HG03139 (cell line): ENCODE results near the gene LCORL.
"Not testable (repeated sequence)": the region's sequence is repeated elsewhere in the genome, so short reads cannot be mapped to it uniquely, and the experiment has no call there.

Experiments
- ATAC-seq: cut with Tn5 transposase; IDR thresholded peaks from one replicate; pipeline ENCODE4 v1.9.1; 2021; ENCODE audit not compliant: unreplicated experiment

Gene LCORL

DNA sequence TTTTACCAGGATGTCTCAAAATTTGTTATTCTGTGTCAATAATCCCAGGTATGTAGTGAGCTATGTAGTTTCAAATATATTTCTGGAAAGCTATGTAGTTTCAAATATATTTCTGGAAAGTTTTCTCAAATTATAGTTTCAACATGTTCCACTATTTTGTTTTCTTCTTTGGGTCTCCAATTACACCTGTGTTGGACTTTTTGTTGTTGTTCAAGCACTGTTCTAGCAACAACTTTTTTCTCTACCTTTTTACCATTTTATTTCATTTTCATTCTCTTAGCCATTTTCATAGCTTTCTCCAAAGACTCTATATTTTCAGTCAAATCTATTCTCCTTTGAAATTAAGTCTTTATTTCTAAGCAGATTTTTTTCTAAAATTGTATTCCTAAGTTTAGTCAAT is 88.4 kb downstream of the LCORL start:
- no peak for ATAC-seq

DNA sequence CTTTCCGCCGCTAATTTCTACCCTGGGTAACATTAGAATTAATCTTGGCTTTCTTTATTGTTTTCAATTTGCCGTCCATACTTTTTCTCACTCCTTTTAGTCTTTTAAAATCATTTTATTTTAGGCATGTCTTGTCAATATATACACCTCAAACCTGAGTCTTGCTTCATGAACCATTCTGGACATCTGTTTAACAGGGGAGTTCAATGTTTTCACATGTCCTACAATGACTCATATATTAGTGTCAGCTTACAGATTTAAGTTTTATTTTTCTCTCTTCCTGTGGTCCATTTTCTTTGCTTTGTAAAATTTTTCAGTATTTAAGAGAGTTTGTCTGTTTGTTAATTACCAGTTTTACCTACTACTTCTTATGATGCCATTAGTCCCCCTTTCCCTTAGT is 89.5 kb downstream of the LCORL start:
- no peak for ATAC-seq

DNA sequence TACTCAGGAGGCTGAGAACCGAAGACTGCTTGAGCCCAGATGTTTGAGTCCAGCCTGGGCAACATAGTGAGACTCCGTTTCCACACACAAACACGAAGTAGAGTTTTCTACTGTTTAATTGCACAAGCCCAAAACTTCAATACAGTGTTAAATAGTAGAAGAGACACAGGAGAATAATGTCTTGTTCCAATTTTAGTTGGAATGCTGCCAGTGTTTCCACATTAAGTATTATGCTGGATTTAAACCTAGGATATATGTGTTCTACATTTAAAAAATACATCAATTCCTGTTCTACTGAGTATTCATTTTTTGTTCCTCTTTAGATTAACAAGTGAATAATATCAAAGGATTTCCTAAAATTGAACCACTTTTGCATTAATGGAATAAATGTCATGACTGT is 91.3 kb downstream of the LCORL start:
- ATAC-seq: no peak

DNA sequence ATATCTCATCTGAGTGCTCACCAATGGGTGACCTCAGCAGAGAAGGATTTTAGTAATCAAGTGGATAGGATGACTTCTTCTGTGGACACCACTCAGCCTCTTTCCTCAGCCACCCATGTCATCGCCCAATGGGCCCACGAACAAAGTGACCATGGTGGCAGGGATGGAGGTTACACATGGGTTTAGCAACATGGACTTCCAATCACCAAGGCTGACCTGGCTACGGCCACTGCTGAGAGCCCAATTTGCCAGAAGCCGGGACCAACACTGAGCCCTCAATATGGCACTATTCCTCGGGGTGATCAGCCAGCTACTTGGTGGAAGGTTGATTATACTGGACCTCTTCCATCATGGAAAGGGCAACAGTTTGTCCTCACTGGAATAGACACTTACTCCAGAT is 97.4 kb downstream of the LCORL start:
- ATAC-seq: no peak

DNA sequence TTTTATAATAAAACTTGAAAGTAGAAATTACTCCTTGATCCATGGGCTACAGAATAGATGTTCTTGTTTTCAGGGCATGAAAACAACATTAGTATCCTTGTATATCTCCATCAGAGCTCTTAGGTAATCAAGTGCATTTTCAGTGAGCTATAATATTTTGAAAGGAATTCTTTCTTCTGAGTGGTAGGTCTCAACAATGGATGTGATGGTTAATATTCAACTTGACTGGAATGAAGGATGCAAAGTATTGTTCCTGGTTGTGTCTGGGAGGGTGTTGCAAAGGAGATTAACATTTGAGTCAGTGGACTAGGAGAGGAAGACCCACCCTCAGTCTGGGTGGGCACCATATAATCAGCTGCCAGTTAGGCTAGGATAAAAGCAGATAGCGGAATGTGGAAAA is 100.1 kb downstream of the LCORL start:
- no peak for ATAC-seq

DNA sequence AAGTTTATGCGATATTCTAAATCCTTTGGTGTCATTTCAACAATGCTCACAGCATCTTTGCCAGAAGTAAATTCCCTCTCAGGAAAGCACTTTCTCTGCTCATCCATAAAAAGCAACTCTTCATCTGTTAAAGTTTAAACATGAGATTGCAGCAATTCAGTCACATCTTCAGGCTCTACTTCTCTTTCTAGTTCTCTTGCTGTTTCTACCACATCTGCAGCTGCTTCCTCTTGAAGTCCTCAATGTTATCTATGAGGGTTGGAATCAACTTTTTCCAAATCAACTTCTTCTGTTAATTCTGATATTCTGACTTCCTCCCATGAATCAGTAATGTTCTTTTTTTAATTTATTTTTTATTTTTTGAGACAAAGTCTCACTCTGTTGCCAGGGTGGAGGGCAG is 100.9 kb downstream of the LCORL start:
- no peak for ATAC-seq

DNA sequence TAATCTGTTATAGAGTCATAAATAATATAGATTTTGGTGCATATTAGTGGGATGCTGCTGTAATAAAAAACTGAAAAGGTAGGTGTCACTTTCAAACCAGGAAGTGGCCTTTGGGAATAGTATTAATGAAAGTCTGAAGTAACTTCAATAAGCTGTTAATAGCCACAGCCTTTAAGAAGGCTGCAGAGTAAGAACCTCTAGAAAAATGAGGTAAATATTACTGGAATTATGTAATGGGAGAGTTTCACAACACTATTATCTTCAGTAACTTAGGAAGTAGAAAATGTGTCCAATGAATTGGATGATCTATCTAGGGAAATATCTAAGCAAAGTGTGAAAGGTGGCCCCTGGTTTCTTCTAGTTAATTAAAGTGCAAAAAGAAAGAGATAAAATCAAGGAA is 106.1 kb downstream of the LCORL start:
- ATAC-seq: no peak

DNA sequence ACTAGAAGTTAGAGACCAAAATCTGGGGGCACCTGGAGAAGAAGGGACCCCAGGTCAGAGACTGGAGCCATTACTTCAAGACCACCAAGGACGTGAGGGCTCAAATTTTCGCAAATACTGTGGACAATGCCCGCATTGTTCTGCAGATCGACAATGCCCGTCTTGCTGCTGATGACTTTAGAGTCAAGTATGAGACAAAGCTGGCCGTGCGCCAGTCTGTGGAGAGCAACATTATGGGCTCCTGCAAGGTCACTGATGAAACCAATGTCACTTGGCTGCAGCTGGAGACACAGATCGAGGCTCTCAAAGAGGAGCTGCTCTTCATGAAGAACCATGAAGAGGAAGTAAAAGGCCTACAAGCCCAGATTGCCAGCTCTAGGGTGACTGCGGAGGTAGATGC is 109.5 kb downstream of the LCORL start:
- ATAC-seq: no peak

DNA sequence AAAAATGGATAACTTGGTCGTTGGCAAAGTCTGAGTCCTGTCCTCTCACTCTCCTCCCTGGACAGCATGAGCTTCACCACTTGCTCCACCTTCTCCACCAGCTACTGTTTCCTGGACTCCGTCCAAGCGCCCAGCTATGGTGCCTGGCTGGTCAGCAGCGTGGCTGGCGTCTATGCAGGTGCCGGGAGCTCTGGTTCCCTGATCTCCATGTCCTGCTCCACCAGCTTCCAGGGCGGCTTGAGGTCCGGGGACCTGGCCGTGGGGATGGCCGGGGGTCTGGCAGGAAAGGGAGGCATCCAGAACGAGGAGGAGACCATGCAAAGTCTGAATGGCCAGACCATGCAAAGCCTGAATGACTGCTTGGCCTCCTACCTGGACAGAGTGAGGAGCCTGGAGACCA is 109.9 kb downstream of the LCORL start:
- ATAC-seq: no peak

DNA sequence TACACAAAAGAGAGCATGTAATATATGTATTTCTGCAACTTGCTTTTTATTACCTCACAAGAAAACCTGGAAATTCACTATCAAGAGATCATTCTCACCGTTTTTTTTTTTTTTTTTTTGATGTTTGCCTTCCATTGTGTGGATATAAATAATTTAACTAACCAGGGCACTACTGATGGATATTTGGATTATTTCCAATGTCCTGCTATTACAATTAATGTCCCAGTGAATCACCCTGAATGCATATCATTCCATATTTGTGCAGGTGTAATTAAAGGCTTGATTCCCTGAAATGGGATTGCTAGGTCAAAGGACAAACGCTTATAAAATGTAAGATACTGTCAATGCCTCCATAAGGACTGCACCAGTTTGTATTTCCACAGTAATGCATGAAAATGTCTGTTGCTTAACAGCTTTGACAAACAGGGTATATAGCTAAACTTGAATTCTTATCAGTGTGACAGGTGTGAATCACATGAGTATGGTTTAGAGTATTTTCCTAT is 123.0 kb downstream of the LCORL start:
- ATAC-seq: no peak

DNA sequence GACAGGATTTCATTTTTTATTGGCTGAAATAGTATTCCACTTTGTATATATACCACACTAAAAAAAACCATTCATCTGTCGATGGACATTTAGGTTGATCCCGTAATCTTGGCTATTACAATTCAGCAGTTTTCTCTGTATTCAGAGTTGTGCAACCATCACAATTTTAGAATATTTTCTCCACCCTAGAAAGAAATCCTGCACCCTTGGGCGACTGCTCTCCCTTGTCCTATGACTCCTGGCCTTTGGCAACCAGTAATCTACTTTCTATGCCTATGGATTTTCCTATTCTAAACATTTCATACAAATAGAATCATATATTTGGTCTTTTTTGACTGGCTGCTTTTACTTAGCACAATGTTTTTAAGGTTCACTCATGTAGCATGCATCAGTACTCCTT is 126.1 kb downstream of the LCORL start:
- ATAC-seq: no peak

DNA sequence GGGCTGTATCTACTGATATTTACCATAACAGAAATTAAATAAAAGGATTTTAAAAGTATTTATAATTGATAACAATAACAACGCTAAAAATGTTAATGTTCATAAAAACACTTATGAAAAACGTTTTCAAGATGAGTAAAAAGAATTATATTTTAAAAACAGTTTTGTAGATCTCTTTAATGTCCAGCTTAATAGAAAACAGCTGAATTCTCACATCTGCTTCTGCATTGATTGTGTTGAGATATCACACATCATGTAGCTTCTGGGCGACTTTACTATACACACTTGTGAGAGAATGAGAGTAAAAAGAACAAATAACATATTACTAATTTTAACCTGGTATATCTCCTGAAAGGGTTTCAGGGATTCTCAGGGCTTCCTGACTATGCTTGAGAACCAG is 127.1 kb downstream of the LCORL start:
- ATAC-seq: no peak

DNA sequence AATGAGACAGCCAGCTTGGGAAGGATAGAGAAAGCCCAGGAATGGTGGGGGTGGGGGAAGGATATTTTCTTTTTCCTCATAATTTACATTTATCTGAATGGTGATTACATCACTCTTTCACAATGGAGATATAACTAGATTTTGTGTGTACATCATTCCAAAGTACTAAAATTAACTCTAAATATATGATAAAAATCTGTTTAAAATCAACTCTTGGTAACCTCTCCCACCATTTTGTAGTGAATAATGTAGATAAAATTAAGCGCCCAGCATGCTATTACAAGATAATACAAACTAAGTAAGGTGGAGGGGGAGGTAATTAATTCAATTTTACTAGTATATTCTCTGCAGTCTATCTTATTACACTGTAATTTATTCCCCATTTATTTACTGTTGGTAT is 131.9 kb downstream of the LCORL start:
- ATAC-seq: no peak

DNA sequence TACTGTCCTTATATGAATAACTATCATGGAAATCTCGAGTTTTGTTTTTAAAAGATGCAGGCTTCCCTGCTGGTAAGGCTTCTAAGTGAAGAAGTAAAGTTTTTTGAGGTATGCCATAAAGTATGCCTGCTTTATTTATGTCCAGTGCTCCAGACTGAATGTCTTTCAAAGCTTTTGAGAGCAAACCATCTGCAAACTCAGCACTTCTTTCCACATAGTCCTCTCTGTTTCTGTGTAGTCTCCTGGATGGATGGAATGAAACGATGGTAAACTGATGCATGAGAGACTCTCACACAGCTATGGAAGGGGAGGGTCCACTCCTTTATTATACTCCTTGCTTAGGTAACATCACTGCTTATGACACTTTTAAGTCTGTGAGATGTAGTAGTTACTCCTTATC is 137.0 kb downstream of the LCORL start:
- no peak for ATAC-seq

DNA sequence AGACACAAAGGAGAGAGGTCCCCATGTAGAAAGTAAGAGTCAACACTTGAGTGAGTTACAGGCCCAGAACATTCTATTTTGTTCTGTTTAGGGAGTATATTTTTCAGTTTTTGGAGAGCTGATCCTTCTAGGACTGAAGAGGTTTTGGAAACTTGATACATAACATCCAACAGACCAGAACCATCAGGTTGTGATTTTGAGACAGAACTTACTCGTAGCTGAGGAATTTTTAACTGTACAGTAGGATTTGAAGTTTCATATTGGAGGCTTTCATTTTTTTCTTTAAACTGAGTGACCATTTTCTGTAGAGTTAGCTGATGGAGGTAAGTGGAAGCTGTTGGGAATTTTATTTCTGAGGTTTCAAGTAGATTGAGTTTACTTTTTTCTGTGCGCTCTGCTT is 137.5 kb downstream of the LCORL start:
- ATAC-seq: no peak

DNA sequence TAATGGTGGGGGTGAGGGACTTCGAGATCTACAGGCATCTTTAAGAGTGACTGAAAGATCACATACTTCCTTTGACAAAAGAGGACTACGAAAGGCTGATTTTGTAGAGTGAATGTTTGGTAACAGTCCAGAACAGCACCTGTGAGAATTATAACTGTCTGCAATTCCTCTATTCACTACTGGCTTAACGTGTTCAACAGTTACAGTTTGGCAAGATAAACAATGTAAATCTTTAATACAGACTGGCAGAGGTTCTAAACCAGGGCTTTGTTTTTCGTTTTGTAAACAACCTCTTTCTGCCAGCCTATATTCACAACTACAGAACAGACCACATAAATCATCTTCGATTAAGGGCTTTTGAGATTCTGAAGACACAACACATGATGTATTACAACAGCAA is 143.9 kb downstream of the LCORL start:
- ATAC-seq: no peak

DNA sequence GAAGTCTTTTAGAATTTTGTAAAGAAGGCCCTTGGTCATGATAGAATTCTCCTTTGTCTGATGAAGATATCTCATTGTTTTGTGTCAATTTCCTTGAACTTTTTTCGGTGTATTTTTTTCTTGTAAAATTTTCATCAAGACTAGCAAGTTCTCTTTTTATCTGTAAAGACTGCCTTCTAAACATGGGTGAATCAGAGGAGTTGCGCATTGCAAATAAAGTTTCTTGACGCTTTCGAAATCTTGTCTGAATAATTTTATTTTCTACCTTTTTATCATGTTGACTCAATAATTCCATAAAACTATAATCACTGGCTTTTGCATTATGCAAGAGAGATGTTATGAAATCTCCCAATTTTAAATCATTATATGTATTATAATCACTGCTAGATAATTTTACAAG is 144.6 kb downstream of the LCORL start:
- no peak for ATAC-seq

DNA sequence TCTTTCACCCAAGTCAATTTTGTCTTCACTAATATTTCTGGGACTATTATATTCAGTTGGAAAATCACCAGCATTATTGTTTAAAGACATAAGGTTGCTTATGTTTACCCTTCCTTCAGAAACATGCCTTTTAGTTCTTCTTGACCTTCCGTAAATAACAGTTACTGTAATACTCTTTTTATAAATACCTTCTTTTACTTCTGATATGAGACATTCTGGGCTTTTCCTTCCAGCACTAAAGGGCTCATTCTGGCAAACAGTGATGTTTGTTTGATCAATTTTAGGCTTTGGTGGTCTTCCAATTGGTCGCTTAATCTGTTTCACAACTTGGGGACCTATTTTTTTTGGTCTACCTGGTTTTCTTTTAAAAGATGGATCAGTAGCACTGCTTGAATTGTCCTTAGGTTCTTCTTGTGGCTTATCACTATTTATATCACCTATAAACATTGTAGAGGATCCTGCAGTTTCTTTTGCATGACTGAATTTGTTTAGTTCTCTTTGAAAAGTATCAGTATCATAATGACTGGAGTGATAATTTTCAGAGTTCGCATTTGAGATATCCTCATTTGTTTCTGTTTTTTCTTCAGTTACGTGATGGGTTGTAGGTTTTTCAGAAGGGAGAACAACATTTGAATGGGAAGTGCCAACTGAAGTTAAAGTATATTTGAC is 146.0 kb downstream of the LCORL start:
- peak; percentile 90 for ATAC-seq

DNA sequence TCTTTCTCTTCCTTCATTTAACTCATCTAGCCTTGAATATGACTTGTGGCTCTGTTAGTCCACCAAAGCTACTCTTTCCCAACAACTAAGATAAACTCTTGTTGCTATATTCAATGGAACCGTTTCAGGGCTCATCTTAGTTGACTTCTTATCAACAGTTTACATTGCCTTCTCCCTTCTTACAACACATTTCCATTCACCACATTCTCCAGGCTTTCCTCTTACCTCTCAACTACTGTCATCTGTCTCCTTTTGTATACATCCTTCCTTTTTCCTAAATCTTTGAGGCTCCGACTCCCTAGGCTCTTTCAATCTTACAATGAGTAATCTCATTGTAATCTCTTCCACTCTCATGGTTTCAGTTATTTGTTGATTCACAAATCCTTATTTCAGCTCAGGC is 152.2 kb downstream of the LCORL start:
- ATAC-seq: no peak

DNA sequence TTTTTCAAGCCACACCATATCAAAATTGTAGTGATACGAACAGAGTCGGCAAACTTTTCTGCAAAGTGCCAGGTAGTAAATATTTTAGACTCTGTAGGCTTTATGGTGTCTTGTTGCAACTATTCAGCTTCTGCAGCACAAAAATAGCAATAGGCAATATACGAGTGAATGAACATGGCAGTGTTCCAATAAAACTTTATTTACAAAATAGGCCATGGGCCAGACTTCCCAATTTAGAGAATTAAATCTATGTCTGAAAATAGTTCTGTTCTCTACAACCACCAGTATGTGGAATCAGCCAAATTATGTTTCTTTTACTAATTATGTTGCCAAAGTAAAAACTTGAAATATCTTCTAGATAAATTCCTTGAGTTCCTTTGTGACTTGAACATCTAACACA is 154.3 kb downstream of the LCORL start:
- no peak for ATAC-seq

DNA sequence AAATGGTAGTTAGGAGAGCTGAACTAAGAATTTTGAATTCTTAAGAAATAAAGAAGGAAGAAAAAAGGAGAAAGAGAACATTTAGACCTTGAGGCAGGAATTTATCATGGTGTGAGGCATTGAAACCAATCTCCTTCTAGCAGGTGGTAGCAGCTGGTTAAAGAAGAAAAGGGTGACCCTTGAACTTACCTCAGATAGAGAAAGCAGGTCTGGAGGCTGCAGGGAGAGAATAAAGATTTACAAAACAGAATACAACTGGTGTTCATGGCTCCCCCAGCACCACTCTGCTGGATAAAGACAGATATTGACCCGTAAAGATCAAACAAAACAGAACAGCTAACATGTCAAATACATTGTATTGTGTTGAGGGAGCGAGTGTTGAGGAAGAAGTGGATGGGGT is 154.7 kb downstream of the LCORL start:
- ATAC-seq: no peak

DNA sequence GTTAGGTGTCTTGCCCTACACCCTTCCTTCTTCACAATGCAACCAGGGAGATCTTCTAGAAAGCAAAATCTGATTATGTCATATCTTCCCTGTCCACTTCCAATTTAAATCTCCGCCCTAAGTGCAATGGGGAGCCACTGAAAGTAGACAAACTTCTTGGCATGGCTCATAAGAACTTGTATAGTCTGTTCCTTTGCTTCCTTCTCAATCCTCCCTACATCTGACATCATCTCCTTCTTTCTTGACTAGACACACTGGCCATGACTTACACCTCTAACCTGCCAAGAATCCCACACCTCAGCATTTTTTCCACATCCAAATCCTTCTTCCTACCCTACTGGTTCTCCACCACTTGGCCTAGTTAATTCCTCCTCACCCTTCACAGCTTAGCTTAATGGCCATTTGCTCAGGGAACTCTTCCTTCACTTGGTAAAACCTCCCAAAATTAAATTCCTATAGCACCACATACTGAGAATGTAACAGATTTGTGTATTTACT is 155.6 kb downstream of the LCORL start:
- no peak for ATAC-seq

DNA sequence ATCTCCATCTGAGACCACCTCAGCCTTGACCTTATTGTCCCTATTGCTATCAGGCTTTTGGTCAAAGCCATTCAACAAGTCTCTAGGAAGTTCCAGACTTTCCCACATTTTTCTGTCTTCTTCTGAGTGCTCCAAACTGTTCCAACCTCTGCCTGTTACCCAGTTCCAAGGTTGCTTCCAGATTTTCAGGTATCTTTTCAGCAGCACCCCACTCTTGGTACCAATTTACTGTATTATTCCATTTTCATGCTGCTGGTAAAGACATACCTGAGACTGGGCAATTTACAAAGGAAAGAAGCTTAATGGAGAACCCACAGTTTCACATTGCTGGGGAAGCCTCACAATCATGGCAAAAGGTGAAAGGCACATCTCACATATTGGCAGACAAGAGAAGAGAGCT is 159.6 kb downstream of the LCORL start:
- not testable (repeated sequence) for ATAC-seq
